HepG2 (cell line): Measurements from ENCODE around the gene PFAS. TPM values are rescaled to one million over a fixed set of nuclear protein-coding genes. Genes with fewer than 3 reads are reported as not detected.

Source experiments
- ARID4A ChIP-seq: sonication (generic); formaldehyde crosslinking; IDR thresholded peaks from 2 replicates; pipeline ENCODE4 v1.5.0; 2020; ENCODE audit warnings: mild to moderate bottlenecking, missing genetic modification reagents, borderline replicate concordance
- BCL6 ChIP-seq: IDR thresholded peaks from 2 replicates; pipeline ENCODE4 v1.6.1; 2016; ENCODE audit warnings: missing genetic modification reagents, missing compliant biosample characterization
- FOXP1 ChIP-seq, 2 experiments: fragments of 450-650 bp in 1 of 2; IDR thresholded peaks; 2 replicates each; pipeline ENCODE4 v1.6.1; 2017 to 2018; ENCODE audit warnings: antibody characterized with exemption in 1 of 2
- HNRNPL ChIP-seq: fragments of 200-400 bp; formaldehyde crosslinking; IDR thresholded peaks from 2 replicates; pipeline ENCODE4 v1.6.1; 2017; ENCODE audit warnings: mild to moderate bottlenecking, low read depth, low read length
- IKZF5 ChIP-seq: IDR thresholded peaks from 2 replicates; pipeline ENCODE4 v1.6.1; 2018; ENCODE audit warnings: missing genetic modification reagents, mild to moderate bottlenecking, missing compliant biosample characterization
- MAX ChIP-seq: IDR thresholded peaks from 2 replicates; pipeline ENCODE4 v1.6.1; 2012; ENCODE audit warnings: inconsistent platforms
- MED8 ChIP-seq: sonication (generic); formaldehyde crosslinking; IDR thresholded peaks from 2 replicates; pipeline ENCODE4 v1.8.1; 2023; ENCODE audit warnings: mild to moderate bottlenecking, missing genetic modification reagents; ENCODE audit not compliant: insufficient replicate concordance
- MIER2 ChIP-seq: IDR thresholded peaks from 2 replicates; pipeline ENCODE4 v1.6.1; 2016; ENCODE audit warnings: missing biosample characterization, missing genetic modification reagents
- NFRKB ChIP-seq: fragments of 450-650 bp; IDR thresholded peaks from 2 replicates; pipeline ENCODE4 v1.6.1; 2017
- PRDM10 ChIP-seq: sonication (generic); formaldehyde crosslinking; IDR thresholded peaks from 2 replicates; pipeline ENCODE4 v1.4.0; 2020; ENCODE audit warnings: low read depth, missing genetic modification reagents
- TGIF2 ChIP-seq: IDR thresholded peaks from 2 replicates; pipeline ENCODE4 v1.6.1; 2016; ENCODE audit warnings: control low read depth, missing compliant biosample characterization
- TOPORS ChIP-seq: sonication (generic); formaldehyde crosslinking; IDR thresholded peaks from 2 replicates; pipeline ENCODE4 v1.8.0; 2023; ENCODE audit warnings: mild to moderate bottlenecking, missing genetic modification reagents
- YEATS2 ChIP-seq: sonication (generic); formaldehyde crosslinking; IDR thresholded peaks from 2 replicates; pipeline ENCODE4 v1.4.0; 2020; ENCODE audit warnings: missing genetic modification reagents, borderline replicate concordance
- ZFP36L1 ChIP-seq: sonication (generic); formaldehyde crosslinking; IDR thresholded peaks from 2 replicates; pipeline ENCODE4 v1.8.0; 2022; ENCODE audit warnings: mild to moderate bottlenecking, missing genetic modification reagents, moderate library complexity
- ZFP82 ChIP-seq: sonication (generic); formaldehyde crosslinking; IDR thresholded peaks from 2 replicates; pipeline ENCODE4 v1.5.1; 2020; ENCODE audit warnings: mild to moderate bottlenecking, missing genetic modification reagents, borderline replicate concordance
- ZFY ChIP-seq: sonication (generic); formaldehyde crosslinking; IDR thresholded peaks from 2 replicates; pipeline ENCODE4 v1.4.0; 2020; ENCODE audit warnings: missing genetic modification reagents
- ZNF33A ChIP-seq: sonication (generic); formaldehyde crosslinking; IDR thresholded peaks from 2 replicates; pipeline ENCODE4 v1.5.1; 2020; ENCODE audit warnings: missing genetic modification reagents, mild to moderate bottlenecking, moderate library complexity, borderline replicate concordance
- ZNF75D ChIP-seq: sonication (generic); formaldehyde crosslinking; IDR thresholded peaks from 2 replicates; pipeline ENCODE4 v1.8.1; 2023; ENCODE audit warnings: missing genetic modification reagents, mild to moderate bottlenecking, borderline replicate concordance
- ZNF792 ChIP-seq: IDR thresholded peaks from 2 replicates; pipeline ENCODE4 v1.6.1; 2016
- polyA plus RNA-seq, 8 experiments: library from polyadenylated mRNA; depleted of rRNA in 3 of 8; stranded (reverse) in 7 of 8; unstranded in 1 of 8; fragments of >200 nt; fragmentation: Illumina TruSeq in 4 of 8; extraction: Trizol in 4 of 8; gene quantifications; 2 replicates each; pipeline versions ENCODE4 v1.2.1 to v1.2.3, GENCODE V29; 2011 to 2016; ENCODE audit warnings: low read depth in 4 of 8, missing spikeins in 1 of 8, mixed read lengths in 1 of 8; ENCODE audit not compliant: insufficient read depth in 1 of 8
- total RNA-seq, 5 experiments: library from RNA; depleted of rRNA; stranded (reverse); fragments of >200 nt; fragmentation: Illumina TruSeq; extraction: Trizol; gene quantifications; 2 replicates each; pipeline ENCODE4 v1.2.3, GENCODE V29; 2016; ENCODE audit warnings: low read depth in 1 of 5

Gene PFAS
- total and polyA plus RNA-seq, 2 of the 13 experiments (the other 11 are each of a cell fraction or from before 2014, with no cell fraction given) = 49.4 to 58.2 TPM

- TF ChIP-seq TGIF2 (CRISPR knock-in tag) = peak; percentile 71
- TF ChIP-seq NFRKB = peak; percentile 29; the same call in 1 of the 2 replicates
- no peak for TF ChIP-seq ZFP36L1 (CRISPR knock-in tag)
- TF ChIP-seq FOXP1 (IDR thresholded peaks at IDR 0.05) = no peak
- peak; percentile 44; the same call in 1 of the 2 replicates for TF ChIP-seq FOXP1 (CRISPR knock-in tag; IDR thresholded peaks at IDR 0.05)
- peak; percentile 56 for TF ChIP-seq MAX
- TF ChIP-seq ZNF33A (CRISPR knock-in tag) = peak; percentile 92; the same call in 1 of the 2 replicates
- peak; percentile 41; the same call in 1 of the 2 replicates for TF ChIP-seq PRDM10 (CRISPR knock-in tag)
- TF ChIP-seq YEATS2 (CRISPR knock-in tag) = no peak
- TF ChIP-seq MIER2 (CRISPR knock-in tag) = peak; percentile 75
- TF ChIP-seq MED8 (CRISPR knock-in tag) = peak; percentile 48
- no peak for TF ChIP-seq ZNF75D (CRISPR knock-in tag)
- peak; percentile 45 for TF ChIP-seq ZFP82 (CRISPR knock-in tag)
- TF ChIP-seq ZNF792 (CRISPR knock-in tag) = 0 out of 2 replicates have a peak, but pooled peaks have one; percentile 15
- peak; percentile 82 for TF ChIP-seq BCL6 (CRISPR knock-in tag)
- no peak for TF ChIP-seq HNRNPL
- peak; percentile 86; the same call in 1 of the 2 replicates for TF ChIP-seq TOPORS (CRISPR knock-in tag)
- peak; percentile 15; the same call in 1 of the 2 replicates for TF ChIP-seq ZFY (CRISPR knock-in tag)
- peak; percentile 73; the same call in 1 of the 2 replicates for TF ChIP-seq ARID4A (CRISPR knock-in tag)
- TF ChIP-seq IKZF5 (CRISPR knock-in tag) = peak; percentile 83; the same call in 1 of the 2 replicates
These were observed 28.1 kb upstream of the PFAS start (continued) for GRCh38 chr17:8220783-8221662.
